H9 (cell line): ENCODE measurements around the gene TMEM272. TPM values are rescaled to one million over a fixed set of nuclear protein-coding genes. Genes with fewer than 3 reads are reported as not detected.

Experiments
- DNase-seq: peaks from one replicate; pipeline ENCODE4 v3.0.0-alpha.2; 2017
- H2AFZ ChIP-seq: one replicate; pipeline ENCODE4 v1.6.1; 2013; ENCODE audit warnings: mild to moderate bottlenecking, low read length, control low read depth, moderate library complexity
- H2AK5ac ChIP-seq: 2 replicates; pipeline ENCODE4 v1.6.1; 2013; ENCODE audit warnings: low read length, control low read depth, mixed read lengths; ENCODE audit not compliant: insufficient read length
- H2BK120ac ChIP-seq: one replicate; pipeline ENCODE4 v1.6.1; 2013; ENCODE audit warnings: low read depth, mild to moderate bottlenecking, low read length, control low read depth, inconsistent platforms; ENCODE audit not compliant: poor library complexity, severe bottlenecking
- H2BK12ac ChIP-seq: 2 replicates; pipeline ENCODE4 v1.6.1; 2013; ENCODE audit warnings: low read length, control low read depth, mixed read lengths, low read depth; ENCODE audit not compliant: insufficient read length
- H2BK15ac ChIP-seq: 2 replicates; pipeline ENCODE4 v1.6.1; 2013; ENCODE audit warnings: low read depth, low read length, control low read depth
- H2BK20ac ChIP-seq: one replicate; pipeline ENCODE4 v1.6.1; 2013; ENCODE audit warnings: low read depth, mild to moderate bottlenecking, low read length, control low read depth, inconsistent platforms; ENCODE audit not compliant: poor library complexity, severe bottlenecking
- H2BK5ac ChIP-seq: 2 replicates; pipeline ENCODE4 v1.6.1; 2013; ENCODE audit warnings: low read length, control low read depth, mixed read lengths; ENCODE audit not compliant: insufficient read length
- H3K14ac ChIP-seq: 2 replicates; pipeline ENCODE4 v1.6.1; 2013; ENCODE audit warnings: low read length, control low read depth; ENCODE audit not compliant: insufficient read depth
- H3K18ac ChIP-seq: 2 replicates; pipeline ENCODE4 v1.6.1; 2013; ENCODE audit warnings: low read depth, mild to moderate bottlenecking, mixed read lengths, low read length, control low read depth; ENCODE audit not compliant: insufficient read length
- H3K23ac ChIP-seq: 2 replicates; pipeline ENCODE4 v1.6.1; 2013; ENCODE audit warnings: low read length, control low read depth, mixed read lengths, low read depth; ENCODE audit not compliant: insufficient read length
- H3K23me2 ChIP-seq: 2 replicates; pipeline ENCODE4 v1.6.1; 2013; ENCODE audit warnings: low read depth, mild to moderate bottlenecking, mixed read lengths, low read length, control low read depth; ENCODE audit not compliant: insufficient read length, poor library complexity, severe bottlenecking
- H3K27ac ChIP-seq: 2 replicates; pipeline ENCODE4 v1.5.1; 2013; ENCODE audit warnings: low read length, control low read depth, mixed read lengths, low read depth; ENCODE audit not compliant: insufficient read length
- H3K27me3 ChIP-seq: 2 replicates; pipeline ENCODE4 v1.6.1; 2013; ENCODE audit warnings: low read length, control low read depth, inconsistent platforms; ENCODE audit not compliant: insufficient read depth
- H3K4ac ChIP-seq: 2 replicates; pipeline ENCODE4 v1.6.1; 2013; ENCODE audit warnings: low read depth, mild to moderate bottlenecking, control low read depth, inconsistent platforms, low read length, moderate library complexity
- H3K4me1 ChIP-seq: 2 replicates; pipeline ENCODE4 v1.6.1; 2013; ENCODE audit warnings: low read length, control low read depth, inconsistent platforms; ENCODE audit not compliant: insufficient read depth
- H3K4me2 ChIP-seq: 2 replicates; pipeline ENCODE4 v1.6.1; 2013; ENCODE audit warnings: low read length, control low read depth, mixed read lengths; ENCODE audit not compliant: insufficient read length, insufficient read depth
- H3K56ac ChIP-seq: 2 replicates; pipeline ENCODE4 v1.6.1; 2013; ENCODE audit warnings: low read depth, mild to moderate bottlenecking, mixed read lengths, low read length, control low read depth; ENCODE audit not compliant: insufficient read length
- H3K79me1 ChIP-seq: 2 replicates; pipeline ENCODE4 v1.6.1; 2013; ENCODE audit warnings: low read depth, mild to moderate bottlenecking, moderate library complexity, low read length, control low read depth, inconsistent platforms; ENCODE audit not compliant: insufficient read depth, poor library complexity, severe bottlenecking
- H3K79me2 ChIP-seq: 2 replicates; pipeline ENCODE4 v1.6.1; 2013; ENCODE audit warnings: low read length, control low read depth, inconsistent platforms; ENCODE audit not compliant: insufficient read depth
- H3K9ac ChIP-seq: 2 replicates; pipeline ENCODE4 v1.6.1; 2013; ENCODE audit warnings: low read length, control low read depth, mixed read lengths; ENCODE audit not compliant: insufficient read length; ENCODE audit errors: extremely low read depth
- H3K9me3 ChIP-seq: one replicate; pipeline ENCODE4 v1.6.1; 2013; ENCODE audit warnings: low read depth, low read length, inconsistent platforms; ENCODE audit not compliant: control insufficient read depth
- H3T11ph ChIP-seq: one replicate; pipeline ENCODE4 v1.6.1; 2013; ENCODE audit warnings: mild to moderate bottlenecking, low read length, control low read depth, inconsistent platforms
- H4K20me1 ChIP-seq: one replicate; pipeline ENCODE4 v1.6.1; 2013; ENCODE audit not compliant: control insufficient read depth, insufficient read length, insufficient read depth
- H4K5ac ChIP-seq: 2 replicates; pipeline ENCODE4 v1.6.1; 2013; ENCODE audit warnings: low read depth, mild to moderate bottlenecking, mixed read lengths, low read length, control low read depth; ENCODE audit not compliant: insufficient read length
- H4K8ac ChIP-seq: replicated peaks from 2 replicates; pipeline ENCODE4 v1.6.1; 2013; ENCODE audit warnings: low read length, control low read depth, mixed read lengths, low read depth; ENCODE audit not compliant: insufficient read length
- H4K91ac ChIP-seq: 2 replicates; pipeline ENCODE4 v1.6.1; 2013; ENCODE audit warnings: low read depth, mild to moderate bottlenecking, moderate library complexity, mixed read lengths, low read length, control low read depth; ENCODE audit not compliant: insufficient read length
- H3K27ac Mint-ChIP-seq, 3 experiments: 2 replicates in 2 of 3; 3 replicates in 1 of 3; pipeline ENCODE4 v1.8.0; 2020 to 2021; ENCODE audit warnings: mixed read lengths in 3 of 3, mild to moderate bottlenecking in 1 of 3, moderate library complexity in 1 of 3
- H3K27me3 Mint-ChIP-seq: 2 replicates; pipeline ENCODE4 v1.8.0; 2021; ENCODE audit warnings: low read depth, mild to moderate bottlenecking, moderate library complexity, mixed read lengths
- H3K36me3 Mint-ChIP-seq, 3 experiments: 2 replicates in 2 of 3; 3 replicates in 1 of 3; pipeline ENCODE4 v1.8.0; 2020 to 2021; ENCODE audit warnings: low read depth in 3 of 3, mixed read lengths in 3 of 3; ENCODE audit not compliant: insufficient read depth in 1 of 3
- H3K4me1 Mint-ChIP-seq, 2 experiments: 2 replicates each; pipeline ENCODE4 v1.8.0; 2020; ENCODE audit warnings: mixed read lengths in 2 of 2
- H3K4me3 Mint-ChIP-seq, 2 experiments: 2 replicates in 1 of 2; 3 replicates in 1 of 2; pipeline ENCODE4 v1.8.0; 2020 to 2021; ENCODE audit warnings: mild to moderate bottlenecking in 2 of 2, mixed read lengths in 2 of 2, moderate library complexity in 1 of 2
- H3K9me3 Mint-ChIP-seq, 2 experiments: 2 replicates in 1 of 2; 3 replicates in 1 of 2; pipeline ENCODE4 v1.8.0; 2020; ENCODE audit warnings: mild to moderate bottlenecking in 2 of 2, mixed read lengths in 2 of 2, moderate library complexity in 1 of 2
- WGBS: extraction: QIAGEN DNeasy Blood & Tissue Kit; methylation state at CpG from one replicate; pipeline ENCODE4 v1.1.7; 2013; ENCODE audit warnings: missing lambda C conversion rate, low lambda C conversion rate, mixed read lengths; ENCODE audit not compliant: insufficient read length; ENCODE audit errors: extremely low coverage; 5-methylcytosine and 5-hydroxymethylcytosine counted together
- total RNA-seq: library from RNA; stranded (reverse); gene quantifications from 2 replicates; pipeline ENCODE4 v1.2.1, GENCODE V29; 2021
- TF ChIP-seq, protein P1 (sequence below): fragments of 200-600 bp; sonication (generic); conservative IDR thresholded peaks from 3 replicates; pipeline ENCODE4 v1.8.0; 2021; ENCODE audit warnings: antibody characterized with exemption, mild to moderate bottlenecking

TMEM272 gene
- total RNA-seq, 1 experiment from 2014 or later = not detected

- Mint-ChIP-seq H3K27ac (no peak overlapping the region), H3K36me3 (no peaks in the 10 kb centered on the region), H3K9me3 (no peaks in the 10 kb centered on the region), H3K4me3 (no peak overlapping the region), H3K4me1 (peaks cover 16 to 17% of the 10 kb centered on the region in 2 experiments), H3K27me3 (peaks cover 2% of the 10 kb centered on the region)
- no peaks in the 10 kb centered on the region for H3K79me2 ChIP-seq
- H4K8ac ChIP-seq = no peak overlapping the region
- no peak overlapping the region for H3K9ac ChIP-seq
- no peak overlapping the region for H2AFZ ChIP-seq
- H3K4me1 ChIP-seq = peaks cover 6% of the 10 kb centered on the region; the same call in 1 of the 2 replicates
- H2AK5ac ChIP-seq = no peak overlapping the region
- no peak overlapping the region for H2BK15ac ChIP-seq
- H3K27ac ChIP-seq = no peak overlapping the region
- H4K5ac ChIP-seq = no peak overlapping the region
- no peak overlapping the region for H3K14ac ChIP-seq
- no peak overlapping the region for H4K91ac ChIP-seq
- H3K56ac ChIP-seq = no peak overlapping the region
- H2BK120ac ChIP-seq = no peak overlapping the region
- no peaks in the 10 kb centered on the region for H3K23me2 ChIP-seq
- H3K18ac ChIP-seq = no peak overlapping the region
- no peak overlapping the region for H3K4me2 ChIP-seq
- H3K4ac ChIP-seq = no peak overlapping the region
- TF ChIP-seq, protein P1, sequence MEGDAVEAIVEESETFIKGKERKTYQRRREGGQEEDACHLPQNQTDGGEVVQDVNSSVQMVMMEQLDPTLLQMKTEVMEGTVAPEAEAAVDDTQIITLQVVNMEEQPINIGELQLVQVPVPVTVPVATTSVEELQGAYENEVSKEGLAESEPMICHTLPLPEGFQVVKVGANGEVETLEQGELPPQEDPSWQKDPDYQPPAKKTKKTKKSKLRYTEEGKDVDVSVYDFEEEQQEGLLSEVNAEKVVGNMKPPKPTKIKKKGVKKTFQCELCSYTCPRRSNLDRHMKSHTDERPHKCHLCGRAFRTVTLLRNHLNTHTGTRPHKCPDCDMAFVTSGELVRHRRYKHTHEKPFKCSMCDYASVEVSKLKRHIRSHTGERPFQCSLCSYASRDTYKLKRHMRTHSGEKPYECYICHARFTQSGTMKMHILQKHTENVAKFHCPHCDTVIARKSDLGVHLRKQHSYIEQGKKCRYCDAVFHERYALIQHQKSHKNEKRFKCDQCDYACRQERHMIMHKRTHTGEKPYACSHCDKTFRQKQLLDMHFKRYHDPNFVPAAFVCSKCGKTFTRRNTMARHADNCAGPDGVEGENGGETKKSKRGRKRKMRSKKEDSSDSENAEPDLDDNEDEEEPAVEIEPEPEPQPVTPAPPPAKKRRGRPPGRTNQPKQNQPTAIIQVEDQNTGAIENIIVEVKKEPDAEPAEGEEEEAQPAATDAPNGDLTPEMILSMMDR = no peak
- H2BK20ac ChIP-seq = no peak overlapping the region
- no peak overlapping the region for H2BK5ac ChIP-seq
- no peak overlapping the region for H2BK12ac ChIP-seq
- H3K23ac ChIP-seq = no peak overlapping the region
- no peaks in the 10 kb centered on the region for H3K9me3 ChIP-seq
- no peak overlapping the region for H3T11ph ChIP-seq
- no peaks in the 10 kb centered on the region for H3K27me3 ChIP-seq
- WGBS = no CpG with 5 or more reads among the region's 4 CpGs
- DNase-seq = no peak
- no peaks in the 10 kb centered on the region for H4K20me1 ChIP-seq
- no peaks in the 10 kb centered on the region for H3K79me1 ChIP-seq
Measured at GRCh38 chr13:51811920-51812451, 33.0 kb downstream of the TMEM272 start.
